SK-N-SH treated with all-trans-retinoic acid at 6 μM for 48 hours (cell line): ENCODE measurements around the gene PLAGL1.

Experiments used
- ATAC-seq: fragments of 200-7000 bp; cut with Tn5 transposase; 3 replicates; pipeline ENCODE4 v1.9.1; 2020; ENCODE audit warnings: mild to moderate bottlenecking, moderate library complexity
- ARNTL ChIP-seq: fragments of 450-650 bp; formaldehyde crosslinking; IDR thresholded peaks from 2 replicates; pipeline ENCODE4 v1.5.0; 2020; ENCODE audit warnings: low read depth, mild to moderate bottlenecking, moderate library complexity, borderline replicate concordance
- BACH2 ChIP-seq: fragments of 250-450 bp; sonication (Bioruptor Pico); IDR thresholded peaks from 2 replicates; pipeline ENCODE4 v1.9.0; 2021; ENCODE audit warnings: mild to moderate bottlenecking, borderline replicate concordance
- CSDC2 ChIP-seq: fragments of 250-450 bp; sonication (Bioruptor Pico); IDR thresholded peaks from 2 replicates; pipeline ENCODE4 v1.5.0; 2020; ENCODE audit warnings: mild to moderate bottlenecking, moderate library complexity
- ESRRG ChIP-seq: fragments of 250-450 bp; sonication (Bioruptor Pico); IDR thresholded peaks from 2 replicates; pipeline ENCODE4 v1.6.1; 2021; ENCODE audit warnings: mild to moderate bottlenecking
- GLIS3 ChIP-seq: fragments of 250-450 bp; sonication (Bioruptor Pico); IDR thresholded peaks from 2 replicates; pipeline ENCODE4 v1.5.0; 2020; ENCODE audit warnings: mild to moderate bottlenecking, moderate library complexity
- ISL1 ChIP-seq: fragments of 250-450 bp; sonication (Bioruptor Pico); IDR thresholded peaks from 2 replicates; pipeline ENCODE4 v2.1.2; 2022; ENCODE audit warnings: mild to moderate bottlenecking, moderate library complexity
- OSR1 ChIP-seq: fragments of 250-450 bp; sonication (Bioruptor Pico); IDR thresholded peaks from 2 replicates; pipeline ENCODE4 v1.8.0; 2022; ENCODE audit warnings: moderate library complexity, mild to moderate bottlenecking, inconsistent platforms
- RARB ChIP-seq: fragments of 250-450 bp; sonication (Bioruptor Pico); IDR thresholded peaks from 2 replicates; pipeline ENCODE4 v1.8.0; 2021; ENCODE audit warnings: mild to moderate bottlenecking, moderate library complexity
- SNAI2 ChIP-seq: fragments of 250-450 bp; sonication (Bioruptor Pico); IDR thresholded peaks from 2 replicates; pipeline ENCODE4 v1.5.0; 2020; ENCODE audit warnings: mild to moderate bottlenecking, moderate library complexity
- TCF4 ChIP-seq: fragments of 250-450 bp; sonication (Bioruptor Pico); IDR thresholded peaks from 2 replicates; pipeline ENCODE4 v1.8.0; 2021; ENCODE audit warnings: mild to moderate bottlenecking, moderate library complexity, borderline replicate concordance
- TOX ChIP-seq: fragments of 250-450 bp; sonication (Bioruptor Pico); IDR thresholded peaks from 2 replicates; pipeline ENCODE4 v1.8.0; 2021; ENCODE audit warnings: mild to moderate bottlenecking, moderate library complexity, borderline replicate concordance
- ZC3H10 ChIP-seq: fragments of 250-450 bp; sonication (Bioruptor Pico); IDR thresholded peaks from 2 replicates; pipeline ENCODE4 v1.5.1; 2021; ENCODE audit warnings: mild to moderate bottlenecking, moderate library complexity
- ZFP3 ChIP-seq: fragments of 250-450 bp; sonication (Bioruptor Pico); IDR thresholded peaks from 2 replicates; pipeline ENCODE4 v1.5.0; 2020; ENCODE audit warnings: mild to moderate bottlenecking, moderate library complexity
- ZFP30 ChIP-seq: fragments of 450-650 bp; formaldehyde crosslinking; IDR thresholded peaks from 2 replicates; pipeline ENCODE4 v1.5.0; 2022; ENCODE audit warnings: mild to moderate bottlenecking, moderate library complexity
- ZNF565 ChIP-seq: fragments of 450-650 bp; formaldehyde crosslinking; conservative IDR thresholded peaks from 2 replicates; pipeline ENCODE4 v1.5.0; 2020; ENCODE audit warnings: low read depth, mild to moderate bottlenecking, moderate library complexity
- ZNF70 ChIP-seq: fragments of 450-650 bp; formaldehyde crosslinking; IDR thresholded peaks from 2 replicates; pipeline ENCODE4 v1.5.0; 2020; ENCODE audit warnings: mild to moderate bottlenecking, moderate library complexity
- ZNF8 ChIP-seq: fragments of 450-650 bp; formaldehyde crosslinking; IDR thresholded peaks from 2 replicates; pipeline ENCODE4 v1.5.0; 2020; ENCODE audit warnings: mild to moderate bottlenecking, moderate library complexity
- TF ChIP-seq, protein P1 (sequence below): fragments of 250-450 bp; sonication (Bioruptor Pico); IDR thresholded peaks from 2 replicates; pipeline ENCODE4 v1.5.0; 2020; ENCODE audit warnings: mild to moderate bottlenecking, moderate library complexity
- TF ChIP-seq, protein P2 (sequence below): fragments of 250-450 bp; sonication (Bioruptor Pico); IDR thresholded peaks from 2 replicates; pipeline ENCODE4 v1.5.1; 2021; ENCODE audit warnings: mild to moderate bottlenecking, moderate library complexity
- TF ChIP-seq, protein P3 (sequence below): fragments of 250-450 bp; sonication (Bioruptor Pico); IDR thresholded peaks from 2 replicates; pipeline ENCODE4 v1.8.0; 2020; ENCODE audit warnings: mild to moderate bottlenecking, moderate library complexity, borderline replicate concordance
- TF ChIP-seq, protein P4 (sequence below): fragments of 250-450 bp; sonication (Bioruptor Pico); IDR thresholded peaks from 2 replicates; pipeline ENCODE4 v1.8.0; 2021; ENCODE audit warnings: low read depth, mild to moderate bottlenecking, moderate library complexity, borderline replicate concordance

The PLAGL1 gene

DNA sequence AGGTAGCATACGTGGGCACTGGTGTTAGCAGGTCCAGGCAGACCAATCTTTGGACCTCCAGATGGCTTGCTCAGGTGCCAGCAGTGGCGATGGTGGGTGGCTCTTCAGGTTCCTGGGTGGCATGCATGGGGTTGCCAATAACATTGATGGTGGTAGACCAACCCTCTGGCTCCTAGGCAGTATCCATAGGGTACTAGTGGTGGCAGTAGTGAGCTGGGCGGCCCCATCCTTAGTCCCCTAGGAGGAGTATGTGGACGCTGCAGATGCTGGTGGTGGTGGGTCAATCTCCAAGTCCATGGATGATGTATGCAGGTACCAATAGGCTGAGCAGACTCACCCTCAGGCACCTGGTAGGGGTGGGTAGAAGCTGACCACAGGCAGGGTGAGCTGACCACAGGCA lies 73.2 kb downstream of the PLAGL1 start:
- ATAC-seq, result no peak
- TF ChIP-seq, protein P1, sequence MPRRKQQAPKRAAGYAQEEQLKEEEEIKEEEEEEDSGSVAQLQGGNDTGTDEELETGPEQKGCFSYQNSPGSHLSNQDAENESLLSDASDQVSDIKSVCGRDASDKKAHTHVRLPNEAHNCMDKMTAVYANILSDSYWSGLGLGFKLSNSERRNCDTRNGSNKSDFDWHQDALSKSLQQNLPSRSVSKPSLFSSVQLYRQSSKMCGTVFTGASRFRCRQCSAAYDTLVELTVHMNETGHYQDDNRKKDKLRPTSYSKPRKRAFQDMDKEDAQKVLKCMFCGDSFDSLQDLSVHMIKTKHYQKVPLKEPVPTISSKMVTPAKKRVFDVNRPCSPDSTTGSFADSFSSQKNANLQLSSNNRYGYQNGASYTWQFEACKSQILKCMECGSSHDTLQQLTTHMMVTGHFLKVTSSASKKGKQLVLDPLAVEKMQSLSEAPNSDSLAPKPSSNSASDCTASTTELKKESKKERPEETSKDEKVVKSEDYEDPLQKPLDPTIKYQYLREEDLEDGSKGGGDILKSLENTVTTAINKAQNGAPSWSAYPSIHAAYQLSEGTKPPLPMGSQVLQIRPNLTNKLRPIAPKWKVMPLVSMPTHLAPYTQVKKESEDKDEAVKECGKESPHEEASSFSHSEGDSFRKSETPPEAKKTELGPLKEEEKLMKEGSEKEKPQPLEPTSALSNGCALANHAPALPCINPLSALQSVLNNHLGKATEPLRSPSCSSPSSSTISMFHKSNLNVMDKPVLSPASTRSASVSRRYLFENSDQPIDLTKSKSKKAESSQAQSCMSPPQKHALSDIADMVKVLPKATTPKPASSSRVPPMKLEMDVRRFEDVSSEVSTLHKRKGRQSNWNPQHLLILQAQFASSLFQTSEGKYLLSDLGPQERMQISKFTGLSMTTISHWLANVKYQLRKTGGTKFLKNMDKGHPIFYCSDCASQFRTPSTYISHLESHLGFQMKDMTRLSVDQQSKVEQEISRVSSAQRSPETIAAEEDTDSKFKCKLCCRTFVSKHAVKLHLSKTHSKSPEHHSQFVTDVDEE, result no peak
- TF ChIP-seq ISL1 (no peak), ZNF565 (CRISPR knock-in tag) (no peak), ZNF8 (CRISPR knock-in tag) (no peak), OSR1 (CRISPR knock-in tag) (no peak), BACH2 (CRISPR knock-in tag) (no peak), ESRRG (CRISPR knock-in tag) (no peak), TCF4 (CRISPR knock-in tag) (no peak), ZC3H10 (CRISPR knock-in tag) (no peak), GLIS3 (CRISPR knock-in tag) (no peak), ARNTL (CRISPR knock-in tag) (no peak), ZNF70 (CRISPR knock-in tag) (no peak)
- TF ChIP-seq, protein P2, sequence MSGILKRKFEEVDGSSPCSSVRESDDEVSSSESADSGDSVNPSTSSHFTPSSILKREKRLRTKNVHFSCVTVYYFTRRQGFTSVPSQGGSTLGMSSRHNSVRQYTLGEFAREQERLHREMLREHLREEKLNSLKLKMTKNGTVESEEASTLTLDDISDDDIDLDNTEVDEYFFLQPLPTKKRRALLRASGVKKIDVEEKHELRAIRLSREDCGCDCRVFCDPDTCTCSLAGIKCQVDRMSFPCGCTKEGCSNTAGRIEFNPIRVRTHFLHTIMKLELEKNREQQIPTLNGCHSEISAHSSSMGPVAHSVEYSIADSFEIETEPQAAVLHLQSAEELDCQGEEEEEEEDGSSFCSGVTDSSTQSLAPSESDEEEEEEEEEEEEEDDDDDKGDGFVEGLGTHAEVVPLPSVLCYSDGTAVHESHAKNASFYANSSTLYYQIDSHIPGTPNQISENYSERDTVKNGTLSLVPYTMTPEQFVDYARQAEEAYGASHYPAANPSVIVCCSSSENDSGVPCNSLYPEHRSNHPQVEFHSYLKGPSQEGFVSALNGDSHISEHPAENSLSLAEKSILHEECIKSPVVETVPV (CRISPR knock-in tag), result no peak
- TF ChIP-seq, protein P3, sequence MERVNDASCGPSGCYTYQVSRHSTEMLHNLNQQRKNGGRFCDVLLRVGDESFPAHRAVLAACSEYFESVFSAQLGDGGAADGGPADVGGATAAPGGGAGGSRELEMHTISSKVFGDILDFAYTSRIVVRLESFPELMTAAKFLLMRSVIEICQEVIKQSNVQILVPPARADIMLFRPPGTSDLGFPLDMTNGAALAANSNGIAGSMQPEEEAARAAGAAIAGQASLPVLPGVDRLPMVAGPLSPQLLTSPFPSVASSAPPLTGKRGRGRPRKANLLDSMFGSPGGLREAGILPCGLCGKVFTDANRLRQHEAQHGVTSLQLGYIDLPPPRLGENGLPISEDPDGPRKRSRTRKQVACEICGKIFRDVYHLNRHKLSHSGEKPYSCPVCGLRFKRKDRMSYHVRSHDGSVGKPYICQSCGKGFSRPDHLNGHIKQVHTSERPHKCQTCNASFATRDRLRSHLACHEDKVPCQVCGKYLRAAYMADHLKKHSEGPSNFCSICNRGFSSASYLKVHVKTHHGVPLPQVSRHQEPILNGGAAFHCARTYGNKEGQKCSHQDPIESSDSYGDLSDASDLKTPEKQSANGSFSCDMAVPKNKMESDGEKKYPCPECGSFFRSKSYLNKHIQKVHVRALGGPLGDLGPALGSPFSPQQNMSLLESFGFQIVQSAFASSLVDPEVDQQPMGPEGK (CRISPR knock-in tag), result no peak
- TF ChIP-seq, protein P4, sequence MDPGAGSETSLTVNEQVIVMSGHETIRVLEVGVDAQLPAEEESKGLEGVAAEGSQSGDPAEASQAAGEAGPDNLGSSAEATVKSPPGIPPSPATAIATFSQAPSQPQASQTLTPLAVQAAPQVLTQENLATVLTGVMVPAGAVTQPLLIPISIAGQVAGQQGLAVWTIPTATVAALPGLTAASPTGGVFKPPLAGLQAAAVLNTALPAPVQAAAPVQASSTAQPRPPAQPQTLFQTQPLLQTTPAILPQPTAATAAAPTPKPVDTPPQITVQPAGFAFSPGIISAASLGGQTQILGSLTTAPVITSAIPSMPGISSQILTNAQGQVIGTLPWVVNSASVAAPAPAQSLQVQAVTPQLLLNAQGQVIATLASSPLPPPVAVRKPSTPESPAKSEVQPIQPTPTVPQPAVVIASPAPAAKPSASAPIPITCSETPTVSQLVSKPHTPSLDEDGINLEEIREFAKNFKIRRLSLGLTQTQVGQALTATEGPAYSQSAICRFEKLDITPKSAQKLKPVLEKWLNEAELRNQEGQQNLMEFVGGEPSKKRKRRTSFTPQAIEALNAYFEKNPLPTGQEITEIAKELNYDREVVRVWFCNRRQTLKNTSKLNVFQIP, result no peak

DNA sequence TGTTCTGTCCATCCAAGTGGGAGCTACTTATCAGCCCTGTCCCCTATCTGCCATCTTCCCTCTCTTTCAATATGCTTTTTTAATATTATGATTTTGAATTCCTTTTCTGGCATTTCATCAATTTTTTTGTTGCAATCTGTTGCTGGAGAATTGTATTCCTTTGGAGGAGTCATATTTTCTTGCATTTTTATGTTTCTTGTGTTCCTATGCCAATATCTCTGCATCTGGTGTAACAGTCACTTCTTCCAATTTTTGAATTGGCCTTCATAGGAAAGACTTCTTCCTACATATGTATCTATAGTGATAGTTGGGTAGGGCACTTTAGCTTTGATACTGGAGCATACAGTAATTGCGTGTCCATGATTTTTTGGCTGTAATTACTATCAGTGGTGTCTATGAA lies 73.7 kb downstream of the PLAGL1 start:
- TF ChIP-seq CSDC2 (CRISPR knock-in tag), result no peak
- TF ChIP-seq, protein P3 (CRISPR knock-in tag), result no peak
- no peak for TF ChIP-seq ZNF8 (CRISPR knock-in tag)
- TF ChIP-seq ARNTL (CRISPR knock-in tag), result no peak
- no peak for TF ChIP-seq ZFP3 (CRISPR knock-in tag)
- no peak for TF ChIP-seq ZC3H10 (CRISPR knock-in tag)
- TF ChIP-seq TOX, result no peak
- TF ChIP-seq, protein P1, result no peak
- no peak for TF ChIP-seq ZFP30 (CRISPR knock-in tag)
- TF ChIP-seq TCF4 (CRISPR knock-in tag), result no peak
- TF ChIP-seq OSR1 (CRISPR knock-in tag), result no peak
- no peak for TF ChIP-seq RARB
- TF ChIP-seq, protein P4, result no peak
- no peak for TF ChIP-seq SNAI2 (CRISPR knock-in tag)
- no peak for TF ChIP-seq GLIS3 (CRISPR knock-in tag)
- TF ChIP-seq ISL1, result no peak
- TF ChIP-seq ZNF70 (CRISPR knock-in tag), result no peak
- no peak for TF ChIP-seq ESRRG (CRISPR knock-in tag)
- TF ChIP-seq BACH2 (CRISPR knock-in tag), result no peak
- TF ChIP-seq, all 23 proteins: peak for 0
- ATAC-seq, result no peak
